Measurements from ENCODE around the gene LPAR2.
A peak's percentile ranks its signal among the peaks of the same experiment; 100 is the strongest.

LPAR2 gene

GRCh38 chr19:19633711-19634515 is 5.9 kb upstream of the LPAR2 start:
- POLR2A ChIA-PET, result no interaction called here
- CTCF ChIA-PET, result no interaction called here
- TF ChIP-seq SUZ12 (IDR thresholded peaks at IDR 0.05), result no peak
- no peak for TF ChIP-seq FOXM1 (IDR thresholded peaks at IDR 0.05; ENCODE audit: borderline replicate concordance)
- TF ChIP-seq, protein P1, sequence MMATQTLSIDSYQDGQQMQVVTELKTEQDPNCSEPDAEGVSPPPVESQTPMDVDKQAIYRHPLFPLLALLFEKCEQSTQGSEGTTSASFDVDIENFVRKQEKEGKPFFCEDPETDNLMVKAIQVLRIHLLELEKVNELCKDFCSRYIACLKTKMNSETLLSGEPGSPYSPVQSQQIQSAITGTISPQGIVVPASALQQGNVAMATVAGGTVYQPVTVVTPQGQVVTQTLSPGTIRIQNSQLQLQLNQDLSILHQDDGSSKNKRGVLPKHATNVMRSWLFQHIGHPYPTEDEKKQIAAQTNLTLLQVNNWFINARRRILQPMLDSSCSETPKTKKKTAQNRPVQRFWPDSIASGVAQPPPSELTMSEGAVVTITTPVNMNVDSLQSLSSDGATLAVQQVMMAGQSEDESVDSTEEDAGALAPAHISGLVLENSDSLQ (IDR thresholded peaks at IDR 0.05), result no peak
- TF ChIP-seq ZNF384 (IDR thresholded peaks at IDR 0.05), result no peak
- TF ChIP-seq TARDBP (IDR thresholded peaks at IDR 0.05), result no peak
- TF ChIP-seq CTBP1 (IDR thresholded peaks at IDR 0.05; ENCODE audit: borderline replicate concordance), result no peak
- TF ChIP-seq BHLHE40 (IDR thresholded peaks at IDR 0.05; ENCODE audit: borderline replicate concordance), result no peak
- TF ChIP-seq NFRKB (IDR thresholded peaks at IDR 0.05), result no peak
- TF ChIP-seq L3MBTL2 (conservative IDR thresholded peaks at IDR 0.05), result no peak
- TF ChIP-seq ELF4 (IDR thresholded peaks at IDR 0.05), result no peak
- TF ChIP-seq SP1 (IDR thresholded peaks at IDR 0.05), result no peak
- no peak for TF ChIP-seq FOXK2 (IDR thresholded peaks at IDR 0.05)
- TF ChIP-seq FOXA1 (IDR thresholded peaks at IDR 0.05), result no peak
- TF ChIP-seq ARNT (IDR thresholded peaks at IDR 0.05), result no peak
- DNase-seq (ENCODE audit: extremely low spot score), result no peak

GRCh38 chr19:19632661-19633060 is 4.6 kb upstream of the LPAR2 start:
- CTCF ChIA-PET, result interaction anchor here (0.6 kb wide), 1 partner anchor 154 kb away, joined by 3 read pairs; no protein-coding TSS in a partner anchor
- DNase-seq (ENCODE audit: extremely low spot score), result no peak
- POLR2A ChIA-PET, result no interaction called here
- TF ChIP-seq SUZ12 (IDR thresholded peaks at IDR 0.05) (no peak), ZNF384 (IDR thresholded peaks at IDR 0.05) (peak; percentile 50; the same call in 1 of the 2 replicates)

GRCh38 chr19:19631346-19631745 is 3.3 kb upstream of the LPAR2 start:
- ChIA-PET CTCF (no interaction called here), POLR2A (no interaction called here)
- DNase-seq (ENCODE audit: extremely low spot score), result no peak
- no peak for TF ChIP-seq ZNF384 (IDR thresholded peaks at IDR 0.05)

DNA sequence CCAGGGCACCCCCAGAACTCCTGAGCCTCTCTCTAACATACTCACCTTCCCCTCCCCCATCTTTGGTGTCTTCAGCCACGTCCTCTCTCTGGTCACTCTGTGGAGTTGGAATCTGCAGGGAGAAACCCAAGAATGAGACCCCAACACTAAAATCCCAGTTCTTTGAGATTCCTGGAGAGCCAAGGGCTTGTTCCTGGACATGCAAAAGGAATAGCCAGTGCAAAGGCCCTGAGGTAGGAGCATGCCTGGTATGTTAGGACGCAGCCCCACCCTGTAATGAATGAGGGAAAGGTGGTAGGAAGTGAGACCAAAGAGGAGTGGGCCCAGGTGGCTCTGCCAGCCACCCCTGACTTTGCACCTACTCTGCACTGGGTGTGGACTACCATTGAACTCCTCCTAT is 2.4 kb upstream of the LPAR2 start:
- ChIA-PET CTCF (no interaction called here), POLR2A (no interaction called here)
- no peak for TF ChIP-seq CTBP1 (IDR thresholded peaks at IDR 0.05; ENCODE audit: borderline replicate concordance)
- TF ChIP-seq, protein P1 (IDR thresholded peaks at IDR 0.05), result no peak
- DNase-seq (ENCODE audit: extremely low spot score), result no peak

- ChIA-PET CTCF (no interaction called here), POLR2A (no interaction called here)
- DNase-seq (ENCODE audit: extremely low spot score), result no peak
- TF ChIP-seq TARDBP (IDR thresholded peaks at IDR 0.05), result no peak
- no peak for TF ChIP-seq SP1 (IDR thresholded peaks at IDR 0.05)
- TF ChIP-seq NFRKB (IDR thresholded peaks at IDR 0.05), result no peak
- no peak for TF ChIP-seq ZNF384 (IDR thresholded peaks at IDR 0.05)
- no peak for TF ChIP-seq HDGF (IDR thresholded peaks at IDR 0.05; ENCODE audit: borderline replicate concordance)
- TF ChIP-seq L3MBTL2 (conservative IDR thresholded peaks at IDR 0.05), result no peak
- no peak for TF ChIP-seq FOXK2 (IDR thresholded peaks at IDR 0.05)
- TF ChIP-seq FOXA1 (IDR thresholded peaks at IDR 0.05), result no peak
- no peak for TF ChIP-seq ELF4 (IDR thresholded peaks at IDR 0.05)
These were observed 2.0 kb upstream of the LPAR2 start for GRCh38 chr19:19630062-19630414.

DNA sequence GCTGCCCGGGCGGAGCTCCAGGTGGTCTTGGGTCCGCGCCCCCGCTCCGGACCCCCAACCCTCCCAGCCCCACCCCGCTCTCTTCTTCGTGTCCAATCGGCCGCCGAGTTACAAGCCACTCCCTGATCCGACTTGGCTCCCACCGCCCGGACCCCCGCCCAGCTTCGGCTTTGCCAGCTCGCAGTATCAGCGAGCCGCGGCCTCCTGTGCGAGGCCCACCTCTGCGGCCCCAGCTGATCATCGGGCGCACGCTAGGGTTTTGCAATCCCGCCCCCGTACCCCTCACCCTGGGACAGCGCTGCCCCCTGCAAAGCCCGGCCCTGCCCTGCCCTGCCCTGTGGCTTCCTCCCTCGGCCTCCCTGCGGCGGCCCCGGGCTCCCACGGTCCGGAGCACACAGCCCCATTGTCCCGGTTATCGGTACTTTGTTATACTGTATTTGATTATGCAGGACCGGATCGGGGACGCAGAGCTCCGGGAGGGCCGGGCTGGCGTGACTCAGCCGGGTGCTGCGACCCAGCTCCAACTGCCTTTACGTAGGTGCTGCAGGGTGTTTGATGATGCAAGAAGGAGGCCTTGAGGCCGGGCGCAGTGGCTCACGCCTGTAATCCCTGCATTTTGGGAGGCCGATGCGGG is 598 bp upstream of the LPAR2 start:
- no peak for TF ChIP-seq FOXK2 (IDR thresholded peaks at IDR 0.05)
- TF ChIP-seq CTBP1 (IDR thresholded peaks at IDR 0.05; ENCODE audit: borderline replicate concordance), result no peak
- TF ChIP-seq FOXA1 (IDR thresholded peaks at IDR 0.05), result no peak
- TF ChIP-seq TARDBP (IDR thresholded peaks at IDR 0.05), result no peak
- no peak for TF ChIP-seq ELF4 (IDR thresholded peaks at IDR 0.05)
- TF ChIP-seq ZNF384 (IDR thresholded peaks at IDR 0.05), result no peak
- TF ChIP-seq SP1 (IDR thresholded peaks at IDR 0.05), result no peak
- no peak for TF ChIP-seq LEF1 (IDR thresholded peaks at IDR 0.05; ENCODE audit: borderline replicate concordance)
- TF ChIP-seq ARNT (IDR thresholded peaks at IDR 0.05), result no peak
- TF ChIP-seq SUZ12 (IDR thresholded peaks at IDR 0.05), result no peak
- no peak for TF ChIP-seq NFRKB (IDR thresholded peaks at IDR 0.05)
- TF ChIP-seq L3MBTL2 (conservative IDR thresholded peaks at IDR 0.05), result no peak
- TF ChIP-seq, protein P1 (IDR thresholded peaks at IDR 0.05), result no peak
- no peak for TF ChIP-seq BHLHE40 (IDR thresholded peaks at IDR 0.05; ENCODE audit: borderline replicate concordance)
- no peak for TF ChIP-seq FOXM1 (IDR thresholded peaks at IDR 0.05; ENCODE audit: borderline replicate concordance)
- TF ChIP-seq HDGF (IDR thresholded peaks at IDR 0.05; ENCODE audit: borderline replicate concordance), result no peak
- DNase-seq (ENCODE audit: extremely low spot score), result no peak
- ChIA-PET CTCF (no interaction called here), POLR2A (no interaction called here)

Measured in HEK293T (cell line).